GM12872 (cell line): ENCODE measurements around the gene ZNF69.

Experiments
- CTCF ChIP-seq: IDR thresholded peaks from 3 replicates; pipeline ENCODE4 v1.5.1; 2011; ENCODE audit warnings: low read depth, mild to moderate bottlenecking, low read length, moderate library complexity; ENCODE audit not compliant: insufficient read depth

Gene ZNF69

GRCh38 chr19:11944656-11945055 lies 57.1 kb downstream of the ZNF69 start:
- TF ChIP-seq CTCF, result no peak

- no peak for TF ChIP-seq CTCF
These were observed 61.1 kb downstream of the ZNF69 start for GRCh38 chr19:11948646-11949045.

GRCh38 chr19:11949201-11949600 lies 61.6 kb downstream of the ZNF69 start:
- no peak for TF ChIP-seq CTCF

- TF ChIP-seq CTCF, result no peak
These were observed 62.7 kb downstream of the ZNF69 start for GRCh38 chr19:11950312-11950711.
